HG03520 (cell line): ENCODE measurements around the gene SEMA3F.

Experiments
- ATAC-seq: cut with Tn5 transposase; IDR thresholded peaks from one replicate; pipeline ENCODE4 v1.9.1; 2021; ENCODE audit warnings: mild to moderate bottlenecking, moderate library complexity; ENCODE audit not compliant: unreplicated experiment

Gene SEMA3F

GRCh38 chr3:50155491-50155878 lies 361 bp downstream of the SEMA3F start:
- no peak for ATAC-seq

GRCh38 chr3:50155891-50156290 lies 767 bp downstream of the SEMA3F start:
- ATAC-seq = no peak

GRCh38 chr3:50156549-50157493 lies 1.7 kb downstream of the SEMA3F start:
- ATAC-seq = no peak

GRCh38 chr3:50157827-50158529 lies 2.9 kb downstream of the SEMA3F start:
- no peak for ATAC-seq

- ATAC-seq = no peak
Observed at GRCh38 chr3:50158530-50159146, 3.5 kb downstream of the SEMA3F start.

- no peak for ATAC-seq
Observed at GRCh38 chr3:50160561-50160983, 5.4 kb downstream of the SEMA3F start.

GRCh38 chr3:50161320-50161719 lies 6.2 kb downstream of the SEMA3F start:
- no peak for ATAC-seq

- ATAC-seq = no peak
Observed at GRCh38 chr3:50162034-50162883, 7.1 kb downstream of the SEMA3F start.

GRCh38 chr3:50163572-50164455 lies 8.7 kb downstream of the SEMA3F start:
- ATAC-seq = no peak

GRCh38 chr3:50164481-50164880 lies 9.4 kb downstream of the SEMA3F start:
- no peak for ATAC-seq

- no peak for ATAC-seq
Observed at GRCh38 chr3:50164984-50165909, 10.1 kb downstream of the SEMA3F start.

- ATAC-seq = no peak
Observed at GRCh38 chr3:50165910-50166538, 10.9 kb downstream of the SEMA3F start.

- ATAC-seq = no peak
Observed at GRCh38 chr3:50166620-50167019, 11.5 kb downstream of the SEMA3F start.

GRCh38 chr3:50167069-50167840 lies 12.1 kb downstream of the SEMA3F start:
- no peak for ATAC-seq

GRCh38 chr3:50167841-50168209 lies 12.7 kb downstream of the SEMA3F start:
- ATAC-seq = no peak

- ATAC-seq = no peak
Observed at GRCh38 chr3:50168388-50168787, 13.3 kb downstream of the SEMA3F start.

- ATAC-seq = no peak
Observed at GRCh38 chr3:50168791-50169190, 13.7 kb downstream of the SEMA3F start.
